Right atrium auricular region (tissue), 2 donors: ENCODE measurements around the gene USP32. TPM values are rescaled to one million over a fixed set of nuclear protein-coding genes. Genes with fewer than 3 reads are reported as not detected.
"Not testable (repeated sequence)": the region's sequence is repeated elsewhere in the genome, so short reads cannot be mapped to it uniquely, and the experiment has no call there.

Experiments used
- DNase-seq: peaks from one replicate; pipeline ENCODE4 v3.0.0-alpha.2; 2019; ENCODE audit warnings: low spot score
- H3K27ac ChIP-seq, 2 donors: fragments of 200-600 bp; sonication (generic); 1 replicate in 1 of 2; 2 replicates in 1 of 2; pipeline ENCODE4 v1.5.1; 2016 to 2019
- H3K27me3 ChIP-seq, 2 donors: fragments of 200-600 bp; sonication (generic); one replicate each; pipeline versions ENCODE4 v1.5.1 to v1.6.0; 2017 to 2019
- H3K36me3 ChIP-seq: fragments of 200-600 bp; sonication (generic); one replicate; pipeline ENCODE4 v1.5.1; 2016
- H3K4me1 ChIP-seq, 2 donors: fragments of 200-600 bp; sonication (generic); one replicate each; pipeline versions ENCODE4 v1.5.1 to v1.6.0; 2017 to 2019
- H3K4me3 ChIP-seq, 2 donors: fragments of 200-600 bp; sonication (generic); 1 replicate in 1 of 2; 2 replicates in 1 of 2; pipeline ENCODE4 v1.5.1; 2017 to 2019; ENCODE audit warnings: mild to moderate bottlenecking in 1 of 2, moderate library complexity in 1 of 2
- H3K9me3 ChIP-seq, 2 donors: fragments of 200-600 bp; sonication (generic); one replicate each; pipeline ENCODE4 v1.5.1; 2019
- total RNA-seq, 2 donors: library from RNA; depleted of rRNA; stranded (reverse); fragments of >200 nt; gene quantifications; one replicate each; pipeline ENCODE4 v1.1.0, GENCODE V29; 2016
- TF ChIP-seq, protein P1 (sequence below), 2 donors: fragments of 200-600 bp; sonication (generic); IDR thresholded peaks; one replicate each; pipeline ENCODE4 v1.5.1; 2019; ENCODE audit warnings: antibody characterized with exemption in 2 of 2

USP32 gene, protein sequence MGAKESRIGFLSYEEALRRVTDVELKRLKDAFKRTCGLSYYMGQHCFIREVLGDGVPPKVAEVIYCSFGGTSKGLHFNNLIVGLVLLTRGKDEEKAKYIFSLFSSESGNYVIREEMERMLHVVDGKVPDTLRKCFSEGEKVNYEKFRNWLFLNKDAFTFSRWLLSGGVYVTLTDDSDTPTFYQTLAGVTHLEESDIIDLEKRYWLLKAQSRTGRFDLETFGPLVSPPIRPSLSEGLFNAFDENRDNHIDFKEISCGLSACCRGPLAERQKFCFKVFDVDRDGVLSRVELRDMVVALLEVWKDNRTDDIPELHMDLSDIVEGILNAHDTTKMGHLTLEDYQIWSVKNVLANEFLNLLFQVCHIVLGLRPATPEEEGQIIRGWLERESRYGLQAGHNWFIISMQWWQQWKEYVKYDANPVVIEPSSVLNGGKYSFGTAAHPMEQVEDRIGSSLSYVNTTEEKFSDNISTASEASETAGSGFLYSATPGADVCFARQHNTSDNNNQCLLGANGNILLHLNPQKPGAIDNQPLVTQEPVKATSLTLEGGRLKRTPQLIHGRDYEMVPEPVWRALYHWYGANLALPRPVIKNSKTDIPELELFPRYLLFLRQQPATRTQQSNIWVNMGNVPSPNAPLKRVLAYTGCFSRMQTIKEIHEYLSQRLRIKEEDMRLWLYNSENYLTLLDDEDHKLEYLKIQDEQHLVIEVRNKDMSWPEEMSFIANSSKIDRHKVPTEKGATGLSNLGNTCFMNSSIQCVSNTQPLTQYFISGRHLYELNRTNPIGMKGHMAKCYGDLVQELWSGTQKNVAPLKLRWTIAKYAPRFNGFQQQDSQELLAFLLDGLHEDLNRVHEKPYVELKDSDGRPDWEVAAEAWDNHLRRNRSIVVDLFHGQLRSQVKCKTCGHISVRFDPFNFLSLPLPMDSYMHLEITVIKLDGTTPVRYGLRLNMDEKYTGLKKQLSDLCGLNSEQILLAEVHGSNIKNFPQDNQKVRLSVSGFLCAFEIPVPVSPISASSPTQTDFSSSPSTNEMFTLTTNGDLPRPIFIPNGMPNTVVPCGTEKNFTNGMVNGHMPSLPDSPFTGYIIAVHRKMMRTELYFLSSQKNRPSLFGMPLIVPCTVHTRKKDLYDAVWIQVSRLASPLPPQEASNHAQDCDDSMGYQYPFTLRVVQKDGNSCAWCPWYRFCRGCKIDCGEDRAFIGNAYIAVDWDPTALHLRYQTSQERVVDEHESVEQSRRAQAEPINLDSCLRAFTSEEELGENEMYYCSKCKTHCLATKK (N-terminal part only)
- 10 to 100 TPM; 24.5 to 27.7 TPM for total RNA-seq

DNA sequence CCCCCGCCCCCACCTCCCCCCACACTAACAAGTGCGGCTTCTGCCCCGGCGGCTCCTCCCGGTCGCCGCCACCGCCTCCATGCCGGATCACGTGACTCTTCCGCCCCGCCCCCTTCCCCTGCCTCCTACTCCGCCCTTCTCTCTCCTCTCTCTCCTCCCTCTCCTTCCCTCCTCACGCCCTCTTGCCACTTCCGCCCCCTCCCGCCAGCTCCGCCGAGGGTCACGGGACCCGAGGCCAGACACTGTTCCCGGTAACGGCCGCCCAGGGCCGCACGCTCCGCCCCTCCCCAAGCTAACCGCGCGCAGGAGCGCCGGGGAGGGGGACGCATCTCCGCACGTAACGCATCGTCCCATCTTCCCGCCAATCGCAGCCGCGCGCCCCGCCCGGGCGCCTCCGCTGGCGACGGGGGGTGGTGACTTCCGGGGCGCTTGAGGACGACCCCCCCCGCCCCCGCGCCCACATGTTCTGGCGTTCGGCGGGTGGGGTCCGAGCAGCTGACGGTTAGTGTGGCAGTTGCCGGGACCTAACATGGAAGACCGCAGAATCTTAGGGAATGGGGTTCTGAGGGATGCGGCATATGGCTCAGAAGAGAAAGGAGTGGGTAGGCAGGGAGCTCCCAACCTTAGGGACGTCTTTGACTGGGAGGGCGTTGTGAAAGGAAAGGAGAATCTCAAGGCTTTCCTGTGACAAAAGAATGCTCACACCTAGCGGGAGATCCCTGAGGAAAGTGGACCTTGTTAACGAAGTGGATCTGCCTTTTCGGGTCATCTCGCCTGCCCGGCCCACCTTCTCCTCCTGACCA is at the start of gene USP32:
TSS of gene USP32 (minus strand) at position 92 of the 803 bp plus-strand sequence. CDS start 194 bp downstream, outside the sequence.
- Histone ChIP-seq H3K36me3 (no peaks in the 10 kb centered on the region), H3K9me3 (no peaks in the 10 kb centered on the region), H3K4me1 (peaks cover 0 to 31% of the 10 kb centered on the region in 2 donors), H3K27ac (peak within 1 kb of the TSS; percentile 95 to 98), H3K27me3 (no peaks in the 10 kb centered on the region), H3K4me3 (peak within 1 kb of the TSS; percentile 71 to 92)
- DNase-seq = peak; percentile 98
- TF ChIP-seq, protein P1, sequence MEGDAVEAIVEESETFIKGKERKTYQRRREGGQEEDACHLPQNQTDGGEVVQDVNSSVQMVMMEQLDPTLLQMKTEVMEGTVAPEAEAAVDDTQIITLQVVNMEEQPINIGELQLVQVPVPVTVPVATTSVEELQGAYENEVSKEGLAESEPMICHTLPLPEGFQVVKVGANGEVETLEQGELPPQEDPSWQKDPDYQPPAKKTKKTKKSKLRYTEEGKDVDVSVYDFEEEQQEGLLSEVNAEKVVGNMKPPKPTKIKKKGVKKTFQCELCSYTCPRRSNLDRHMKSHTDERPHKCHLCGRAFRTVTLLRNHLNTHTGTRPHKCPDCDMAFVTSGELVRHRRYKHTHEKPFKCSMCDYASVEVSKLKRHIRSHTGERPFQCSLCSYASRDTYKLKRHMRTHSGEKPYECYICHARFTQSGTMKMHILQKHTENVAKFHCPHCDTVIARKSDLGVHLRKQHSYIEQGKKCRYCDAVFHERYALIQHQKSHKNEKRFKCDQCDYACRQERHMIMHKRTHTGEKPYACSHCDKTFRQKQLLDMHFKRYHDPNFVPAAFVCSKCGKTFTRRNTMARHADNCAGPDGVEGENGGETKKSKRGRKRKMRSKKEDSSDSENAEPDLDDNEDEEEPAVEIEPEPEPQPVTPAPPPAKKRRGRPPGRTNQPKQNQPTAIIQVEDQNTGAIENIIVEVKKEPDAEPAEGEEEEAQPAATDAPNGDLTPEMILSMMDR (IDR thresholded peaks at IDR 0.05) = peak in 1 of 2 donors; percentile 21

DNA sequence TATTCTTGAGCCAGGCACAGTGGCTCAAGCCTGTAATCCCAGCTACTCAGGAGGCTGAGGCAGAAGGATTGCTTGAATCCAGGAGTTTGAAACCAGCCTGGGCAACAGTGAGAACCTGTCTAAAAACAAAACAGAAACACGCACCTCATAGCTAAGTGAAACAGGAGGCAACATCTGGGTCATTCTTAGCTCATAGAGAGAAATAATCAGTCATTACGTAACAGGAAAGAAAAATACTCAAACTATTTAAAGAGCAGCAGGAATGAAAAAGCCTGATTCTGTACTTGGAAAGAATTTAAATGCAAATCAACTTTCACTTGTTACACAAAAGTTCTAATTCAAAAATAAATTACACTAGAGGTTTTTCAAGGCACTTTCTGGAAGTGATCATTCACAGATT is 47.6 kb upstream of the USP32 start:
- TF ChIP-seq, protein P1 (IDR thresholded peaks at IDR 0.05) = no peak
- Histone ChIP-seq H3K27me3 (no peaks in the 10 kb centered on the region), H3K4me1 (peaks cover 0 to 5% of the 10 kb centered on the region in 2 donors), H3K36me3 (no peaks in the 10 kb centered on the region), H3K27ac (no peak overlapping the region), H3K4me3 (no peak overlapping the region), H3K9me3 (no peaks in the 10 kb centered on the region)
- no peak for DNase-seq

DNA sequence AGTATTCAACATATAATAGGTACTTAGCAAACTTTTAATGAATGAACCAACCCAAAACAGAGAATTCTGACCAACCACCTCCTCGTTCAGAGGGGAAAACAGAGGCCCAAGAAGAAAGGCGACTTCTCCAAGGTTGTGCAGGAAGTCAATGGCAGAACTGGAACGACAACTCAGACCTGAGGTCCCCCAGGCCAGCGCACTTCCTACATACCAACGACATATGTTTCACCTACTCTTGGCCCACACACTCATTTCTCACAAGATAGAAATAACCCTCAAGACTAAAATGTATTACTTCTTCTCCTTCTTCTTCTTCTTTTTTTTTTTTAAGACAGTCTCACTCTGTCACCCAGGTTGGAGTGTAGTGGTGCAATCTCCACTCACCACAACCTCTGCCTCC is 44.7 kb upstream of the USP32 start:
- TF ChIP-seq, protein P1 (IDR thresholded peaks at IDR 0.05) = no peak

DNA sequence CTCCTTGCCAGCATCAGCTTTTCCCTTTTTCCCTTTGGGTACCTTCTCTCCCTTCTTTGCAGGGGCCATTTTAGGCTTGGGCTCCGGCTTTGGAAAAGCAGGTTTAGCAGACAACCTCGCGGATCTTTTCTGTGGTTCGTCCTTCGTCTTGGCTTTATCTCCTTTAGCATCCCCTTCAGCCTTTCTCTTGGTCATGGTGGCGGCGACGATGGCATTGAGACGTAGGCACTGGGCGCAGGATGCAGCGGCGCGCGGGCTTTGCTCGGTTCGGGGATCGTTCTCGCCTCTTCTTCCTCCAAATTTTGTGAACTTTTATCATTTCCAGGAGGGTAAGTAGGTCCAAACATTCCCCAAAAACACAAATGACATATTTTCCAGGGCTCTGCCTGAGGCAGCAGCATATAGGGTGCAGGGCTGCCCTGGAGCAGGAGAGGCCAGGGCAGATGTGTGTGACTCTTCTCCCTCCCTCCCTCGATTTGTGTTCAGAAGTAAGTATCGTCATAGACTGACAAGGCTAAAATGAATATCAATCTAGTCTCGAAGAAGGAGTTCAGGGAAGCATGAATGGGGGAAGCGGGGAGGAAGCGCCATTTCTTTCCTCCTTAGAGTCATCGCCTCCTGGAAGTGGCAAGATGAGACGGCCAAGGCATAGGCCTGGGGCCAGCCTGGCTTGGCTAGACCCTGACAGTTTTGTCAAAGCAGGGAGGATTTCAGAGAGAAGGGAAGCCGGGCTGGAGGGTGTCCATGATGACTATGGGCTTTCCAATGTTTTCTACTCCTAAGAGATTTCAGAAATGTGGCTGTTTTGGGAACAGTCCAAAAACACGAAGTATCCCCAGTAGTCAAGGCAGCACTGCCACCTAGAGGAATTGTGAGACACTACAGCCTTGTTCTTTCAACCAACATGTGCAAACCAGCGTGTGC is 43.6 kb upstream of the USP32 start:
- Histone ChIP-seq H3K4me3 (peak overlapping the region in 1 of 2 donors; percentile 24), H3K4me1 (peaks cover 0 to 5% of the 10 kb centered on the region in 2 donors), H3K9me3 (no peaks in the 10 kb centered on the region), H3K27ac (peak overlapping the region in 1 of 2 donors; percentile 13), H3K27me3 (no peaks in the 10 kb centered on the region), H3K36me3 (no peaks in the 10 kb centered on the region)
- peak; percentile 84 for DNase-seq
- TF ChIP-seq, protein P1 (IDR thresholded peaks at IDR 0.05) = peak; percentile 79 to 95

More for the DNA sequence above, 44.7 kb upstream of the USP32 start:
- no peaks in the 10 kb centered on the region for H3K27me3 ChIP-seq
- H3K4me3 ChIP-seq = no peak overlapping the region
- DNase-seq = no peak
- H3K9me3 ChIP-seq = no peaks in the 10 kb centered on the region
- H3K4me1 ChIP-seq = peaks cover 0 to 5% of the 10 kb centered on the region in 2 donors
- H3K36me3 ChIP-seq = no peaks in the 10 kb centered on the region
- H3K27ac ChIP-seq = no peak overlapping the region

DNA sequence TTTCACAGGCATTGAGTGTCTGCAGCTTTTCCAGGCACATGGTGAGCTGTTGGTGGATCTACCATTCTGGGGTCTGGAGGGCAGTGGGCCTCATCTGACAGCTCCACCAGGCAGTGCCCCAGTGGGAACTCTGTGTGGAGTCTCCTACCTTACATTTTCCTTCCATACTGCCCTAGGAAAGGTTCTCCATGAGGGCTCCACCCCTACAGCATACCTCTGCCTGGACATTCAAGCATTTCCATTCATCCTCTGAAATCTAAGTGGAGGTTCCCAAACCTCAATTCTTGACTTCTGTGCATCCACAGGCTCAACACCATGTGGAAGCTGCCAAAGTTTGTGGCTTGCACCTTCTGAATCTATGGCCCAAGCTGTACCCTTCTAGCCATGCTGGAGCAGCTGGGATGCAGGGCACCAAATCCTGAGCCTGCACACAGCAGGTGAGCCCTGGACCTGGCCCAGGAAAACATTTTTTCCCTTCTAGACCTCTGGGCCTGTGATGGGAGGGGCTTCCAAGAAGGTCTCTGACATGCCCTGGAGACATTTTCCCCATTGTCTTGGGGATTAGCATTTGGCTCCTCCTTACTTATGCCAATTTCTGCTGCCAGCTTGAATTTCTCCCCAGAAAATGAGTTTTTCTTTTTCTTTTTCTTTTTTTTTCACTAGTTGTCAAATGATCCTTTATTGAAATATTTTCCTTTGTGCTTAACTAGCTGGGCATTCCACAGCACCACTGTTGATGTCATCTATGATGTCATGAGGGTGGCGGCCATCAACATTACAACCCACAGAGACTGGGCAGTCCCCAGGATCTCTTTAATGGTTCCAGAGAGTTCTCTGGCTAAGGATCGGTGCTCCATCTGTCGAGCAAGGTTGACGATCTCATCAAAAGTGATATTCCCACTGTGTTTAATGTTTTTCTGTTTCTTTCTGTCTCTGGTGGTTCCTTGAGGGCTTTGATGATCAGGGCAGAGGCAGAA is 41.4 kb upstream of the USP32 start:
- H3K9me3 ChIP-seq, H3K36me3 ChIP-seq, H3K4me3 ChIP-seq, H3K27ac ChIP-seq, H3K27me3 ChIP-seq, H3K4me1 ChIP-seq: not testable (repeated sequence)
- DNase-seq = peak; percentile 50

DNA sequence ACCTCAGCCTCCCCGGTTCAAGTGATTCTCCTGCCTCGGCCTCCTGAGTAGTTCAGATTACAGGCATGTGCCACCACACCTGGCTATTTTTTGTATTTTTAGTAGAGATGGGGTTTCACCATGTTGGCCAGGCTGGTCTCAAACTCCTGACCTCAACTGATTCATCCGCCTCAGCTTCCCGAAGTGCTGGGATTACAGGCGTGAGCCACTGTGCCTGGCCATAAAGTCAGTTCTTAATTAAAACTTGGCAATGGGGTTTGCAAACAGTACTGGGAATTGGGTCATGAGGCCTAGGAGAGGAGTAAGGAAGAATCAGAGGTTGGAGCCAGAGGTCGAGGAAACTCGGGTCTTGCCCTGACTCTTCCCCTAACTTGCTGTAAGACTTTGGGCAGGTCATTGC is 38.6 kb upstream of the USP32 start:
- DNase-seq = peak; percentile 30
- H3K27me3 ChIP-seq, H3K4me3 ChIP-seq, H3K9me3 ChIP-seq, H3K4me1 ChIP-seq, H3K36me3 ChIP-seq, H3K27ac ChIP-seq: not testable (repeated sequence)

DNA sequence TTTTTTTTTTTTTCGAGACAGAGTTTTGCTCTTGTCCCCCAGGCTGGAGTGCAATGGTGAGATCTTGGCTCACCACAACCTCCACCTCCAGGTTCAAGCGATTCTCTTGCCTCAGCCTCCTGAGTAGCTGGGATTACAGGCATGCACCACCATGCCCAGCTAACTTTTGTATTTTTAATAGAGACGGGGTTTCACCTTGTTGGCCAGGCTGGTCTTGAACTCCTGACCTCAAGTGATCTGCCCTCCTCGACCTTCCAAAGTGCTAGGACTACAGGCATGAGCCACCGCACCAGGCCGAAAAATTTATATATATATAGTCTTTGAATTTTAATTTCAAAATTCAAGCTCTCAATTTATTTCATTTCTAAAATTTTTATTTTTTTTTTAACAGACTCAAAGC is 36.6 kb upstream of the USP32 start:
- H3K27ac ChIP-seq, H3K9me3 ChIP-seq, H3K4me1 ChIP-seq, H3K4me3 ChIP-seq, H3K27me3 ChIP-seq, H3K36me3 ChIP-seq: not testable (repeated sequence)
- DNase-seq = peak; percentile 52
